Astrocyte (in vitro differentiated cells and primary cell): ENCODE data around the gene VRK1. TPM values are rescaled to one million over a fixed set of nuclear protein-coding genes. Genes with fewer than 3 reads are reported as not detected.

Experiments used
- DNase-seq: peaks from one replicate; pipeline ENCODE4 v3.0.0-alpha.2; 2010; ENCODE audit warnings: low read depth
- FAIRE-seq: peaks from 2 replicates; lab custom pipeline; 2011; peaks lifted over from hg19 to GRCh38; lab: Jason Lieb, UNC
- H2AFZ ChIP-seq: 2 replicates; pipeline ENCODE4 v1.6.0; 2012; ENCODE audit warnings: low read depth, low read length, inconsistent platforms
- H3K27ac ChIP-seq: 2 replicates; pipeline ENCODE4 v1.5.1; 2011; ENCODE audit warnings: low read depth, low read length, inconsistent platforms
- H3K27me3 ChIP-seq: 2 replicates; pipeline ENCODE4 v1.6.0; 2011; ENCODE audit warnings: low read length, inconsistent platforms; ENCODE audit not compliant: insufficient read depth
- H3K36me3 ChIP-seq: 2 replicates; pipeline ENCODE4 v1.5.1; 2011; ENCODE audit warnings: low read length, inconsistent platforms; ENCODE audit not compliant: insufficient read depth
- H3K4me1 ChIP-seq: 2 replicates; pipeline ENCODE4 v1.5.1; 2011; ENCODE audit warnings: low read length, inconsistent platforms; ENCODE audit not compliant: insufficient read depth
- H3K4me2 ChIP-seq: 2 replicates; pipeline ENCODE4 v1.6.0; 2012; ENCODE audit warnings: low read length, inconsistent platforms
- H3K4me3 ChIP-seq: 2 replicates; pipeline ENCODE4 v1.5.1; 2011; ENCODE audit warnings: low read depth, mild to moderate bottlenecking, low read length, inconsistent platforms; ENCODE audit not compliant: insufficient read depth
- H3K79me2 ChIP-seq: 2 replicates; pipeline ENCODE4 v1.6.0; 2012; ENCODE audit warnings: mild to moderate bottlenecking, low read length, inconsistent platforms; ENCODE audit not compliant: insufficient read depth
- H3K9ac ChIP-seq: 2 replicates; pipeline ENCODE4 v1.6.0; 2012; ENCODE audit warnings: mild to moderate bottlenecking, low read length, inconsistent platforms
- H3K9me3 ChIP-seq: 2 replicates; pipeline ENCODE4 v1.5.1; 2012; ENCODE audit warnings: low read depth, mild to moderate bottlenecking, low read length, inconsistent platforms; ENCODE audit not compliant: insufficient read depth
- H4K20me1 ChIP-seq: 2 replicates; pipeline ENCODE4 v1.6.0; 2012; ENCODE audit warnings: low read length, inconsistent platforms; ENCODE audit not compliant: insufficient read depth
- H3K27ac Mint-ChIP-seq: one replicate; pipeline ENCODE4 v1.8.0; 2021; ENCODE audit warnings: mild to moderate bottlenecking, mixed read lengths; ENCODE audit not compliant: unreplicated experiment
- H3K27me3 Mint-ChIP-seq: one replicate; pipeline ENCODE4 v1.8.0; 2021; ENCODE audit warnings: low read depth, mixed read lengths; ENCODE audit not compliant: unreplicated experiment
- H3K36me3 Mint-ChIP-seq: one replicate; pipeline ENCODE4 v1.8.0; 2021; ENCODE audit warnings: low read depth, mixed read lengths; ENCODE audit not compliant: unreplicated experiment
- H3K4me1 Mint-ChIP-seq: one replicate; pipeline ENCODE4 v1.8.0; 2021; ENCODE audit warnings: low read depth, mixed read lengths; ENCODE audit not compliant: unreplicated experiment
- H3K4me3 Mint-ChIP-seq: one replicate; pipeline ENCODE4 v1.8.0; 2021; ENCODE audit warnings: mild to moderate bottlenecking, moderate library complexity, mixed read lengths; ENCODE audit not compliant: unreplicated experiment
- H3K9me3 Mint-ChIP-seq: one replicate; pipeline ENCODE4 v1.8.0; 2021; ENCODE audit warnings: mild to moderate bottlenecking, mixed read lengths; ENCODE audit not compliant: unreplicated experiment
- CTCF ChIP-seq: IDR thresholded peaks from 2 replicates; pipeline ENCODE4 v1.5.1; 2011; ENCODE audit warnings: low read depth, mild to moderate bottlenecking, inconsistent platforms, low read length, moderate library complexity; ENCODE audit not compliant: insufficient read depth
- EZH2 ChIP-seq: IDR thresholded peaks from 2 replicates; pipeline ENCODE4 v1.6.1; 2012; ENCODE audit warnings: mild to moderate bottlenecking, low read length, inconsistent platforms; ENCODE audit not compliant: insufficient read depth
- total RNA-seq: library from RNA; stranded (reverse); gene quantifications from 2 replicates; pipeline ENCODE4 v1.2.1, GENCODE V29; 2021

The VRK1 gene
- total RNA-seq, 1 donor from 2014 or later, result 11.6 TPM

- no peak overlapping the region for H2AFZ ChIP-seq
- H3K36me3 ChIP-seq, result no peaks in the 10 kb centered on the region
- no peak overlapping the region for H3K27ac Mint-ChIP-seq
- FAIRE-seq (no peak), DNase-seq (peak; percentile 26)
- H3K4me3 Mint-ChIP-seq, result no peak overlapping the region
- no peak overlapping the region for H3K4me2 ChIP-seq
- peaks cover 3% of the 10 kb centered on the region for H3K27me3 ChIP-seq
- no peaks in the 10 kb centered on the region for H3K4me1 ChIP-seq
- no peak for TF ChIP-seq EZH2
- no peak for TF ChIP-seq CTCF
- no peaks in the 10 kb centered on the region for H3K4me1 Mint-ChIP-seq
- H3K9ac ChIP-seq, result no peak overlapping the region
- no peaks in the 10 kb centered on the region for H3K9me3 ChIP-seq
- H3K36me3 Mint-ChIP-seq, result no peaks in the 10 kb centered on the region
- no peaks in the 10 kb centered on the region for H4K20me1 ChIP-seq
- H3K27ac ChIP-seq, result no peak overlapping the region
- peaks cover 8% of the 10 kb centered on the region for H3K27me3 Mint-ChIP-seq
- H3K79me2 ChIP-seq, result no peaks in the 10 kb centered on the region
- H3K9me3 Mint-ChIP-seq, result no peaks in the 10 kb centered on the region
- H3K4me3 ChIP-seq, result no peak overlapping the region
Observed at GRCh38 chr14:96783915-96784224, 13.3 kb upstream of the VRK1 start.

DNA sequence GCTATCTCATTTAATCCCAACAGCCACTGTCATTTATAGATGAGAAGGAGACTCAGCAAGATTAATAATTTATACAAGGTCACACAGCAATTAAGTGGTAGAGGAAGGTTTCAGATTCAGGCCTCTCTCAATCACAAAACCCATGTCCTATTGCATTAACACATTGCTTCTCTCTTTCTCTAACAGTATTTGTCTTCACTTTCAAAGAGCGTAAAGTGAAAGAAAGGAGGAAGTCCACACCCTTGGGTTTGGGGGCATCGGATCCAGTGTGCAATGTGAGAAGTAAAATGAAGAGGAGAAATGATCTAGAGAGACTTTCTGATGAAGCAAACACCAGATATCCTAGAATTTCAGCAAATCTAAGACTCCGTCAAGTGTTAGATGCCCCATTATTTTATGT is 7.0 kb upstream of the VRK1 start:
- Histone ChIP-seq H3K4me1 (no peaks in the 10 kb centered on the region), H3K9ac (no peak overlapping the region), H3K79me2 (no peaks in the 10 kb centered on the region), H3K9me3 (no peaks in the 10 kb centered on the region), H3K4me2 (no peak overlapping the region), H3K4me3 (no peak overlapping the region), H4K20me1 (no peaks in the 10 kb centered on the region), H2AFZ (no peak overlapping the region), H3K36me3 (no peaks in the 10 kb centered on the region), H3K27ac (no peak overlapping the region), H3K27me3 (peaks cover 5% of the 10 kb centered on the region)
- no peak for FAIRE-seq
- Mint-ChIP-seq H3K27ac (no peak overlapping the region), H3K4me1 (no peaks in the 10 kb centered on the region), H3K9me3 (no peaks in the 10 kb centered on the region), H3K4me3 (no peak overlapping the region), H3K27me3 (peaks cover 11% of the 10 kb centered on the region), H3K36me3 (no peaks in the 10 kb centered on the region)
- TF ChIP-seq EZH2, result no peak
- TF ChIP-seq CTCF, result no peak
- no peak for DNase-seq

DNA sequence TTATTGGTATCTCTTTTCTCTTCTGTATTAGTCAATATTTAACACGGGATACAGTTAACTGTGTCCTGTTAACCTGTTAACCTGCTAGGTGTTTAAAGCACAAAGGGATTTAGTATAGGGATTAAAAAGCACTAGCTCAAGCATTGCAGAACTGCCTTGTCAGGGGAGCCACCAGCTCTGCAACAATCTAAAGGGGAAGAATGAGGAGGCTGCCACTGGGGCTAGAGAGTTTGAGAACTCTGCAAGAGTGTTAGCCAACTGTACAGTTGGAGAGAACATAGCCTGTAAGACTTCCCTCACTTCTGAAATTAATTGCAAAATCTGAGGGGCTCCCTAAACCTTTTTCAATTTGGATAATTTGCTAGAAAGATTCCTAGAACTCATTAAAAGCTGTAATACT is 6.5 kb upstream of the VRK1 start:
- Histone ChIP-seq H3K27ac (no peak overlapping the region), H3K4me2 (no peak overlapping the region), H3K36me3 (no peaks in the 10 kb centered on the region), H3K9me3 (no peaks in the 10 kb centered on the region), H3K4me3 (no peak overlapping the region), H3K9ac (no peak overlapping the region), H4K20me1 (no peaks in the 10 kb centered on the region), H3K27me3 (peaks cover 5% of the 10 kb centered on the region), H2AFZ (no peak overlapping the region), H3K4me1 (no peaks in the 10 kb centered on the region), H3K79me2 (no peaks in the 10 kb centered on the region)
- Mint-ChIP-seq H3K4me3 (no peak overlapping the region), H3K4me1 (no peaks in the 10 kb centered on the region), H3K27ac (no peak overlapping the region), H3K9me3 (peaks cover 2% of the 10 kb centered on the region), H3K27me3 (peaks cover 10% of the 10 kb centered on the region), H3K36me3 (no peaks in the 10 kb centered on the region)
- FAIRE-seq (no peak), DNase-seq (no peak)
- TF ChIP-seq EZH2 (no peak), CTCF (no peak)
